Tibial nerve (tissue), 4 donors: Measurements from ENCODE around the gene USP48. TPM values are rescaled to one million over a fixed set of nuclear protein-coding genes. Genes with fewer than 3 reads are reported as not detected.
A peak's percentile ranks its signal among the peaks of the same experiment; 100 is the strongest.

Source experiments
- DNase-seq, 2 donors: peaks; one replicate each; pipeline ENCODE4 v3.0.0-alpha.2; 2019; ENCODE audit warnings: low spot score in 2 of 2
- H3K27ac ChIP-seq, 4 donors: fragments of 200-600 bp; sonication (generic) in 3 of 4; one replicate each; pipeline ENCODE4 v1.5.1; 2017 to 2019; ENCODE audit warnings: mild to moderate bottlenecking in 1 of 4
- H3K27me3 ChIP-seq, 2 donors: fragments of 200-600 bp; sonication (generic) in 1 of 2; one replicate each; pipeline versions ENCODE4 v1.5.1 to v1.6.0; 2017 to 2019
- H3K36me3 ChIP-seq, 3 donors: fragments of 200-600 bp; sonication (generic); one replicate each; pipeline ENCODE4 v1.5.1; 2018 to 2019
- H3K4me1 ChIP-seq, 4 donors: fragments of 200-600 bp; sonication (generic) in 3 of 4; one replicate each; pipeline ENCODE4 v1.5.1; 2017 to 2019
- H3K4me3 ChIP-seq, 4 donors: fragments of 200-600 bp; sonication (generic) in 3 of 4; one replicate each; pipeline ENCODE4 v1.5.1; 2017 to 2019; ENCODE audit warnings: mild to moderate bottlenecking in 1 of 4, moderate library complexity in 1 of 4
- H3K9me3 ChIP-seq, 4 donors: fragments of 200-600 bp; sonication (generic) in 3 of 4; one replicate each; pipeline ENCODE4 v1.5.1; 2017 to 2019
- CTCF ChIP-seq, 5 experiments: fragments of 200-600 bp in 3 of 5; fragments of 450-650 bp in 2 of 5; sonication (generic) in 3 of 5; IDR thresholded peaks; one replicate each; pipeline ENCODE4 v1.5.1; 2016 to 2019; ENCODE audit warnings: antibody characterized with exemption in 5 of 5, mild to moderate bottlenecking in 3 of 5, moderate library complexity in 2 of 5
- EP300 ChIP-seq, 2 donors: sonication (generic); formaldehyde crosslinking; IDR thresholded peaks; one replicate each; pipeline ENCODE4 v1.6.1; 2017; ENCODE audit warnings: antibody characterized with exemption in 2 of 2, mild to moderate bottlenecking in 1 of 2
- POLR2A ChIP-seq, 2 donors: fragments of 450-650 bp; IDR thresholded peaks; one replicate each; pipeline ENCODE4 v1.6.1; 2017; ENCODE audit warnings: antibody characterized with exemption in 2 of 2, mild to moderate bottlenecking in 2 of 2, moderate library complexity in 2 of 2
- WGBS, 2 donors: methylation state at CpG; one replicate each; pipeline ENCODE4 v1.1.5; 2018; 5-methylcytosine and 5-hydroxymethylcytosine counted together
- total RNA-seq, 4 donors: library from RNA; depleted of rRNA; stranded (reverse); fragments of >200 nt; gene quantifications; one replicate each; pipeline ENCODE4 v1.1.0, GENCODE V29; 2016

USP48 gene
- total RNA-seq, 4 donors from 2014 or later, result 51.1 to 65.9 (median 58.7) TPM

- Histone ChIP-seq H3K27me3 (no peaks in the 10 kb centered on the region), H3K27ac (no peak overlapping the region), H3K4me1 (peaks cover 0 to 5% (median 0%) of the 10 kb centered on the region in 4 donors), H3K9me3 (no peaks in the 10 kb centered on the region), H3K36me3 (peaks cover 0 to 69% (median 0%) of the 10 kb centered on the region in 3 donors), H3K4me3 (no peak overlapping the region)
- DNase-seq, result no peak
- TF ChIP-seq CTCF (IDR thresholded peaks at IDR 0.05), result no peak
- peak in 1 of 2 donors; percentile 1 for TF ChIP-seq EP300 (IDR thresholded peaks at IDR 0.05)
- 90 to 91% methylated on average over 10 to 11 of the region's 11 CpGs for WGBS, 2 donors
These were observed 38.6 kb upstream of the USP48 start for GRCh38 chr1:21821385-21822019.

GRCh38 chr1:21820597-21821232 is 37.8 kb upstream of the USP48 start:
- DNase-seq, result no peak
- H3K9me3 ChIP-seq, result no peaks in the 10 kb centered on the region
- H3K36me3 ChIP-seq, result peaks cover 0 to 61% (median 0%) of the 10 kb centered on the region in 3 donors
- WGBS, 2 donors, result 91% methylated on average over 9 of the region's 9 CpGs
- H3K4me3 ChIP-seq, result no peak overlapping the region
- no peak overlapping the region for H3K27ac ChIP-seq
- peaks cover 0 to 9% (median 0%) of the 10 kb centered on the region in 4 donors for H3K4me1 ChIP-seq
- TF ChIP-seq POLR2A (IDR thresholded peaks at IDR 0.05), result no peak
- TF ChIP-seq EP300 (IDR thresholded peaks at IDR 0.05), result no peak
- TF ChIP-seq CTCF (IDR thresholded peaks at IDR 0.05), result no peak
- no peaks in the 10 kb centered on the region for H3K27me3 ChIP-seq

GRCh38 chr1:21818656-21819055 is 35.7 kb upstream of the USP48 start:
- H3K9me3 ChIP-seq, result no peaks in the 10 kb centered on the region
- H3K27ac ChIP-seq, result no peak overlapping the region
- TF ChIP-seq EP300 (IDR thresholded peaks at IDR 0.05) (no peak), POLR2A (IDR thresholded peaks at IDR 0.05) (no peak), CTCF (IDR thresholded peaks at IDR 0.05) (no peak)
- peaks cover 0 to 40% (median 0%) of the 10 kb centered on the region in 3 donors for H3K36me3 ChIP-seq
- DNase-seq, result no peak
- WGBS, 2 donors, result 22 to 24% methylated on average over 9 to 10 of the region's 10 CpGs
- peaks cover 0 to 10% of the 10 kb centered on the region in 2 donors for H3K27me3 ChIP-seq
- H3K4me3 ChIP-seq, result no peak overlapping the region
- H3K4me1 ChIP-seq, result peaks cover 0 to 18% (median 3%) of the 10 kb centered on the region in 4 donors

- no peak for DNase-seq
- TF ChIP-seq EP300 (IDR thresholded peaks at IDR 0.05) (no peak), CTCF (IDR thresholded peaks at IDR 0.05) (no peak), POLR2A (IDR thresholded peaks at IDR 0.05) (no peak)
- 82 to 83% methylated on average over 8 of the region's 8 CpGs for WGBS, 2 donors
These were observed 33.8 kb upstream of the USP48 start for GRCh38 chr1:21816602-21817302.

More at GRCh38 chr1:21816602-21817302, 33.8 kb upstream of the USP48 start:
- peaks cover 0 to 18% (median 3%) of the 10 kb centered on the region in 4 donors for H3K4me1 ChIP-seq
- H3K4me3 ChIP-seq, result no peak overlapping the region
- H3K9me3 ChIP-seq, result no peaks in the 10 kb centered on the region
- no peak overlapping the region for H3K27ac ChIP-seq
- H3K36me3 ChIP-seq, result peaks cover 0 to 21% (median 0%) of the 10 kb centered on the region in 3 donors
- H3K27me3 ChIP-seq, result peaks cover 0 to 17% of the 10 kb centered on the region in 2 donors
